Liver (tissue), 3 donors: ENCODE measurements around the gene ZNF746.

Experiments
- CTCF ChIP-seq: fragments of 150-350 bp; IDR thresholded peaks from 2 replicates; pipeline ENCODE4 v1.5.1; 2017; ENCODE audit warnings: improper control_type of control experiment, low read depth, low read length; ENCODE audit not compliant: missing input control
- EGR1 ChIP-seq, 2 donors: IDR thresholded peaks; 2 replicates each; pipeline ENCODE4 v1.6.1; 2016 to 2018; ENCODE audit warnings: antibody characterized with exemption in 2 of 2, low read depth in 2 of 2
- FOXA2 ChIP-seq: IDR thresholded peaks from 2 replicates; pipeline ENCODE4 v1.6.1; 2016; ENCODE audit warnings: antibody characterized with exemption
- GABPA ChIP-seq, 2 donors: IDR thresholded peaks in 1 of 2; conservative IDR thresholded peaks in 1 of 2; 2 replicates each; pipeline ENCODE4 v1.6.1; 2016; ENCODE audit warnings: antibody characterized with exemption in 2 of 2, mild to moderate bottlenecking in 1 of 2, moderate library complexity in 1 of 2
- HNF4G ChIP-seq: IDR thresholded peaks from 2 replicates; pipeline ENCODE4 v1.6.1; 2016; ENCODE audit warnings: antibody characterized with exemption
- MAX ChIP-seq: IDR thresholded peaks from 2 replicates; pipeline ENCODE4 v1.6.1; 2016; ENCODE audit warnings: antibody characterized with exemption
- SP1 ChIP-seq: IDR thresholded peaks from 2 replicates; pipeline ENCODE4 v1.6.1; 2018; ENCODE audit warnings: antibody characterized with exemption, mild to moderate bottlenecking
- donor health status: healthy.
- donor health status: healthy.

GRCh38 chr7:149477494-149478443 lies 19.8 kb downstream of the ZNF746 start:
- TF ChIP-seq FOXA2 (no peak), CTCF (no peak), GABPA (IDR thresholded peaks at IDR 0.05 in 1 of 2, conservative IDR thresholded peaks at IDR 0.05 in 1 of 2) (no peak), MAX (no peak), EGR1 (IDR thresholded peaks at IDR 0.05; ENCODE audit: low read depth in 2 of 2) (no peak), HNF4G (no peak), SP1 (no peak)
